Ishikawa (cell line): Measurements from ENCODE around the gene AP3S2.

Experiments
- CEBPB ChIP-seq: IDR thresholded peaks from 2 replicates; pipeline ENCODE4 v1.6.1; 2012
- CREB1 ChIP-seq: IDR thresholded peaks from 2 replicates; pipeline ENCODE4 v1.6.1; 2012; ENCODE audit warnings: low read depth
- EGR1 ChIP-seq: IDR thresholded peaks from 2 replicates; pipeline ENCODE4 v1.6.1; 2012
- EP300 ChIP-seq: IDR thresholded peaks from 2 replicates; pipeline ENCODE4 v1.6.1; 2012; ENCODE audit warnings: borderline replicate concordance
- FOXM1 ChIP-seq: IDR thresholded peaks from 2 replicates; pipeline ENCODE4 v1.6.1; 2012; ENCODE audit warnings: low read depth, borderline replicate concordance
- NFIC ChIP-seq: IDR thresholded peaks from 2 replicates; pipeline ENCODE4 v1.6.1; 2012
- RAD21 ChIP-seq: IDR thresholded peaks from 2 replicates; pipeline ENCODE4 v1.6.1; 2012; ENCODE audit warnings: low read depth
- TAF1 ChIP-seq: IDR thresholded peaks from 2 replicates; pipeline ENCODE4 v1.6.1; 2012; ENCODE audit warnings: low read depth, mild to moderate bottlenecking
- TCF12 ChIP-seq: IDR thresholded peaks from 2 replicates; pipeline ENCODE4 v1.6.1; 2012; ENCODE audit warnings: low read depth
- TEAD4 ChIP-seq: IDR thresholded peaks from 2 replicates; pipeline ENCODE4 v1.6.1; 2012
- YY1 ChIP-seq: IDR thresholded peaks from 2 replicates; pipeline ENCODE4 v1.6.1; 2012; ENCODE audit warnings: low read depth
- ZBTB7A ChIP-seq: IDR thresholded peaks from 2 replicates; pipeline ENCODE4 v1.6.1; 2012; ENCODE audit warnings: low read depth
- TF ChIP-seq, protein P1 (sequence below): IDR thresholded peaks from 2 replicates; pipeline ENCODE4 v1.6.1; 2012
- TF ChIP-seq, protein P2 (sequence below): IDR thresholded peaks from 2 replicates; pipeline ENCODE4 v1.6.1; 2012; ENCODE audit warnings: low read depth, mild to moderate bottlenecking
- TF ChIP-seq, protein P3 (sequence below): IDR thresholded peaks from 2 replicates; pipeline ENCODE4 v1.6.1; 2012

The AP3S2 gene

DNA sequence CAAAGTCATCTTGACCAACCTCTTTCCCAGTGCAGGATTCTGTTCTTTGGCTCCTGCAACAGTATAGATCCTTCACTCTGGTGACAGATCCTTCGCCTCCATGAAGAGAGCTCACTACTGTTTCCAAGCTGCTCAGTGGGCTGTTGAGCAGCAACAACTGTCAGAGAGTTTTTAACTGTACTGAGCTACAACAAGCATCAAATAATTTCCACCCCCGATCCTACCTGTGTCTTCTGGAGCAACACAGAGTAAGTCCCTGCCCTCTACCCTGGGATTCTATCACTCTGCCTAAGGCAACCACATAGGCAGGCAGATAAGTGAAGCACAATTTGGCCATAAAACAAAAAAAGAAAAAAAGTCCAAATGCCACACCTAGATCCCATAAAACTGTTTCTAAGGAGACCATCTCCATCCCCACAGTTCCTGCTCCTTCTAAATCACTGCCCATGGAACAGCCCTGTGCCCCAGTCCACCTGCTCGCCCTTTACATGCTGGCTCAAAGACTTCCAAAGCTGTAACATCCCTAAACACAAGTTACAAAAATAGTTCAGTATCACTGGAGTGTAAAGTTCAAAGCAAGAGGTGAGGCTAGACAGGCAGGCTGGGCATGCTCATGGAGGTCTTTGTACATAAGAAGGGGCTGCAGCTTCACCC is 41.3 kb downstream of the AP3S2 start:
- TF ChIP-seq, protein P1, sequence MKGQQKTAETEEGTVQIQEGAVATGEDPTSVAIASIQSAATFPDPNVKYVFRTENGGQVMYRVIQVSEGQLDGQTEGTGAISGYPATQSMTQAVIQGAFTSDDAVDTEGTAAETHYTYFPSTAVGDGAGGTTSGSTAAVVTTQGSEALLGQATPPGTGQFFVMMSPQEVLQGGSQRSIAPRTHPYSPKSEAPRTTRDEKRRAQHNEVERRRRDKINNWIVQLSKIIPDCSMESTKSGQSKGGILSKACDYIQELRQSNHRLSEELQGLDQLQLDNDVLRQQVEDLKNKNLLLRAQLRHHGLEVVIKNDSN, result no peak
- TF ChIP-seq EP300, result no peak
- TF ChIP-seq TCF12, result no peak
- TF ChIP-seq, protein P2, sequence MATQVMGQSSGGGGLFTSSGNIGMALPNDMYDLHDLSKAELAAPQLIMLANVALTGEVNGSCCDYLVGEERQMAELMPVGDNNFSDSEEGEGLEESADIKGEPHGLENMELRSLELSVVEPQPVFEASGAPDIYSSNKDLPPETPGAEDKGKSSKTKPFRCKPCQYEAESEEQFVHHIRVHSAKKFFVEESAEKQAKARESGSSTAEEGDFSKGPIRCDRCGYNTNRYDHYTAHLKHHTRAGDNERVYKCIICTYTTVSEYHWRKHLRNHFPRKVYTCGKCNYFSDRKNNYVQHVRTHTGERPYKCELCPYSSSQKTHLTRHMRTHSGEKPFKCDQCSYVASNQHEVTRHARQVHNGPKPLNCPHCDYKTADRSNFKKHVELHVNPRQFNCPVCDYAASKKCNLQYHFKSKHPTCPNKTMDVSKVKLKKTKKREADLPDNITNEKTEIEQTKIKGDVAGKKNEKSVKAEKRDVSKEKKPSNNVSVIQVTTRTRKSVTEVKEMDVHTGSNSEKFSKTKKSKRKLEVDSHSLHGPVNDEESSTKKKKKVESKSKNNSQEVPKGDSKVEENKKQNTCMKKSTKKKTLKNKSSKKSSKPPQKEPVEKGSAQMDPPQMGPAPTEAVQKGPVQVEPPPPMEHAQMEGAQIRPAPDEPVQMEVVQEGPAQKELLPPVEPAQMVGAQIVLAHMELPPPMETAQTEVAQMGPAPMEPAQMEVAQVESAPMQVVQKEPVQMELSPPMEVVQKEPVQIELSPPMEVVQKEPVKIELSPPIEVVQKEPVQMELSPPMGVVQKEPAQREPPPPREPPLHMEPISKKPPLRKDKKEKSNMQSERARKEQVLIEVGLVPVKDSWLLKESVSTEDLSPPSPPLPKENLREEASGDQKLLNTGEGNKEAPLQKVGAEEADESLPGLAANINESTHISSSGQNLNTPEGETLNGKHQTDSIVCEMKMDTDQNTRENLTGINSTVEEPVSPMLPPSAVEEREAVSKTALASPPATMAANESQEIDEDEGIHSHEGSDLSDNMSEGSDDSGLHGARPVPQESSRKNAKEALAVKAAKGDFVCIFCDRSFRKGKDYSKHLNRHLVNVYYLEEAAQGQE, result no peak
- no peak for TF ChIP-seq ZBTB7A
- no peak for TF ChIP-seq YY1
- no peak for TF ChIP-seq NFIC
- TF ChIP-seq EGR1, result no peak
- no peak for TF ChIP-seq CREB1
- no peak for TF ChIP-seq RAD21
- TF ChIP-seq FOXM1, result no peak
- TF ChIP-seq TEAD4, result no peak
- no peak for TF ChIP-seq CEBPB
- TF ChIP-seq, protein P3, sequence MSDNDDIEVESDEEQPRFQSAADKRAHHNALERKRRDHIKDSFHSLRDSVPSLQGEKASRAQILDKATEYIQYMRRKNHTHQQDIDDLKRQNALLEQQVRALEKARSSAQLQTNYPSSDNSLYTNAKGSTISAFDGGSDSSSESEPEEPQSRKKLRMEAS, result no peak
- no peak for TF ChIP-seq TAF1

DNA sequence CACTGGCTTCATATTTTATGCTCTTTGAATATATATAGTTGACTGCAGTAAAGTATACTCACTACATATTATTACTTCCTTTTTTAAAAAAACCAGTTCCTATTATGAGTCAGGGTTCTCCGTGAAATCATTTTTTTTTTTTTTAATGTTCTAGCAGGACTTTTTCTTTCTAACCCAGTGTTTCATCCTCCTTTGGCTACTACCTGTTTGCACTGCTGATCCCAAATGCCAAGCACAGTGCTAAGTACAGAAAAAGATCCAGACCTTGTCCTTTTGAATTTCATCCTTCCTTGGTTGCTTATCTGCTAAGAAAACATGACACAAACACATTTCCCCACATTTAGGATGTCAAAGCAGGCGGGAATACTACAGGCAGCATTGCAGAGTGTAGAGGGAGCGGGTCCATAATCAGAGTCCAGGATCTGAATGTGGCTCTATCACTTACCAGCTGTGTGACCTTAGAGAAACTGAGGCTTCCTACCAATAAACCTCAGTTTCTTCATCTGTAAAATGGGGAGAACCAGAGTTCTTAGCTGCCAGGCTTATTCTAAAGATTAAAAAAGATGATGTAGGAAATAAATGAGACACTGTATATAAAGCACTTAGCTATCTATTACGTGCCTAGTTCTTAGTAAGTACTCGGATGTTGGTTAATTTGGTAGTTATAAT is 42.0 kb downstream of the AP3S2 start:
- TF ChIP-seq FOXM1 (no peak), NFIC (no peak), ZBTB7A (no peak), RAD21 (no peak), CEBPB (no peak), CREB1 (no peak), EP300 (no peak), TAF1 (no peak), TEAD4 (no peak), EGR1 (no peak), YY1 (no peak), TCF12 (no peak)
- TF ChIP-seq, protein P1, result no peak
- TF ChIP-seq, protein P2, result no peak
- TF ChIP-seq, protein P3, result no peak

DNA sequence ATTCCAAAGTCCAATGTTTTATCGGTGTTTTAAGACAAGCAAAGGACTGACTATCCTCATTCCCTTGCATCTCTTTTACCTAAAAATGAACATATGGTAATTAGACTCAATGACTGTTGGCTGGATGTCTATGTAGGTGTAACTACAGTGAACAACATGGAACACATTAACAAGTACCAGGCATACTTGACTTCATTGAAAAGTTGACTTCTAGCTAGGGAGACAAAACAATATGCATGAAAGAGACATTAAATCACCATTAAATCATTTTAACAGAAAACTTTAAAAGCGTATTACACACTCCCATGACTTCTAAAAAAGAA is 44.9 kb downstream of the AP3S2 start:
- TF ChIP-seq, protein P1, result no peak
- TF ChIP-seq FOXM1, result no peak
- TF ChIP-seq CREB1, result no peak
- no peak for TF ChIP-seq TCF12
- TF ChIP-seq, protein P3, result no peak
- TF ChIP-seq CEBPB, result no peak
- TF ChIP-seq RAD21, result no peak
- no peak for TF ChIP-seq EP300
- no peak for TF ChIP-seq YY1
- TF ChIP-seq NFIC, result no peak
- TF ChIP-seq TAF1, result no peak
- TF ChIP-seq EGR1, result no peak
- no peak for TF ChIP-seq ZBTB7A
- no peak for TF ChIP-seq TEAD4
- TF ChIP-seq, protein P2, result no peak
